H7 (cell line): Measurements from ENCODE around the gene CPZ. TPM values are rescaled to one million over a fixed set of nuclear protein-coding genes. Genes with fewer than 3 reads are reported as not detected.
"Not testable (repeated sequence)": the region's sequence is repeated elsewhere in the genome, so short reads cannot be mapped to it uniquely, and the experiment has no call there.

Experiments
- DNase-seq: peaks from one replicate; pipeline ENCODE4 v3.0.0; 2012
- H3K27me3 ChIP-seq: 2 replicates; pipeline ENCODE4 v1.6.0; 2011; ENCODE audit warnings: mild to moderate bottlenecking, low read length; ENCODE audit not compliant: control insufficient read depth, insufficient read depth
- H3K36me3 ChIP-seq: replicated peaks from 2 replicates; pipeline ENCODE4 v1.5.1; 2011; ENCODE audit warnings: low read length; ENCODE audit not compliant: control insufficient read depth, insufficient read depth
- H3K4me3 ChIP-seq: 2 replicates; pipeline ENCODE4 v1.5.1; 2011; ENCODE audit warnings: low read depth, mild to moderate bottlenecking, control low read depth, low read length, moderate library complexity; ENCODE audit not compliant: insufficient read depth
- total RNA-seq: library from RNA; depleted of rRNA; stranded (reverse); fragments of >200 nt; shearing (Covaris generic); gene quantifications from 2 replicates; pipeline ENCODE4 v1.2.3, GENCODE V29; 2014

Gene CPZ
- total RNA-seq, 1 experiment from 2014 or later, result 25.3 TPM

DNA sequence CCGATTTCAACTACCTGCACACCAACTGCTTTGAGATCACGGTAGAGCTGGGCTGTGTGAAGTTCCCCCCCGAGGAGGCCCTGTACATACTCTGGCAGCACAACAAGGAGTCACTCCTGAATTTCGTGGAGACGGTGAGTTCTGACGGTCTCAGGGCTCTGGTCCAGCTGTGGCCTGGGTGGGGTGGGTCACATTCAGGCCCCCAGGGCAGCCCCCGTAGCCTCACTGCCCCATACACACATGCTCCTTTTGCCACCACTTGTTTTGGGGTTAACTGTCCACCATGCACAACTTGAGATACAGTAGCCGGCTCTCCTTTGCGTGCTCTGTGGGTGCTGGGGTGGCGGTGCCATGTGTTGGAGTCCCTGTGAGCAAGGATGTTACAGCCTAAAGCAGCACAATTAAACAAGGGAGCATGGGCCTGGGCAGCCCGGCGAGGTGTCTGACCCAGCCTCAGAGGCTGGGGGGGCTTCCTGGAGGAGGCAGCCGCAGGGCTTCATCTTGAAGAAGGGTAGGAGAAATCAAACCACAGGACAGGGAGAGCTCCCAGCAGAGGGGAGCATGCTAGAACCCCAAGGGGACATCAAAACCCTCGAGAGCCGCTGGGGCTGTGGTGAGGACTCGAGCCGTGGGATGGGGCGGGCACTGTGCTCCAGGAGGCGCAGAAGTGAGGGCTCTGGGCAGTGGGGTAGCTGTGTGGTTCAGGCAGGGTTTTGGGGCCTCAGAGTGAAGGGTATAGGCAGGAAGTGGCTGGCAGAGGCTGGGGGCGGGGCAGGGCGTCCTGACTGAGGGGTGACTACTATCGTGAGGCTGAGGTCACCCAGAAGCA is 22.0 kb downstream of the CPZ start:
- no peak for DNase-seq
- Histone ChIP-seq H3K4me3 (no peak overlapping the region), H3K36me3 (peaks cover 1% of the 10 kb centered on the region), H3K27me3 (no peaks in the 10 kb centered on the region)

DNA sequence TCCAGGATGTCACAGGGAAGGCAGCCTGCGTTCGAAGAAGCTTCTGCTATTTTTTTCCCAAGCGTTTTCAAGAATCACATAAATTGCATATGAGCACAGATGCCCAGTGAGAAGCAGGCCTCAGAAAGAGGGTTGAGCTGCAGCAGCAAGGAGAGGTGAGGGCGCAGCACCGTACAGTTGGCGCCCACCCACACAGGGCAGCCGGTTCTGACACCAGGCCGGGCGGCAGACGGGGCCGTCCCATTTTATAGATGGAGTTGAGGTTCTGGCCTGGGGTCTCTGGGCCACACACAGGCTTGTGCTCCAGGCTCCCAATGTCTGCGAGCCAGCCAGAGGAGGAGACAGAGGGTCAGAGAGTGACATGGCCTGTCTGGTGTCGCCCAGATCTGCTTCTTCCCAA is 22.8 kb downstream of the CPZ start:
- Histone ChIP-seq H3K4me3 (no peak overlapping the region), H3K36me3 (peaks cover 1% of the 10 kb centered on the region), H3K27me3 (no peaks in the 10 kb centered on the region)
- no peak for DNase-seq

DNA sequence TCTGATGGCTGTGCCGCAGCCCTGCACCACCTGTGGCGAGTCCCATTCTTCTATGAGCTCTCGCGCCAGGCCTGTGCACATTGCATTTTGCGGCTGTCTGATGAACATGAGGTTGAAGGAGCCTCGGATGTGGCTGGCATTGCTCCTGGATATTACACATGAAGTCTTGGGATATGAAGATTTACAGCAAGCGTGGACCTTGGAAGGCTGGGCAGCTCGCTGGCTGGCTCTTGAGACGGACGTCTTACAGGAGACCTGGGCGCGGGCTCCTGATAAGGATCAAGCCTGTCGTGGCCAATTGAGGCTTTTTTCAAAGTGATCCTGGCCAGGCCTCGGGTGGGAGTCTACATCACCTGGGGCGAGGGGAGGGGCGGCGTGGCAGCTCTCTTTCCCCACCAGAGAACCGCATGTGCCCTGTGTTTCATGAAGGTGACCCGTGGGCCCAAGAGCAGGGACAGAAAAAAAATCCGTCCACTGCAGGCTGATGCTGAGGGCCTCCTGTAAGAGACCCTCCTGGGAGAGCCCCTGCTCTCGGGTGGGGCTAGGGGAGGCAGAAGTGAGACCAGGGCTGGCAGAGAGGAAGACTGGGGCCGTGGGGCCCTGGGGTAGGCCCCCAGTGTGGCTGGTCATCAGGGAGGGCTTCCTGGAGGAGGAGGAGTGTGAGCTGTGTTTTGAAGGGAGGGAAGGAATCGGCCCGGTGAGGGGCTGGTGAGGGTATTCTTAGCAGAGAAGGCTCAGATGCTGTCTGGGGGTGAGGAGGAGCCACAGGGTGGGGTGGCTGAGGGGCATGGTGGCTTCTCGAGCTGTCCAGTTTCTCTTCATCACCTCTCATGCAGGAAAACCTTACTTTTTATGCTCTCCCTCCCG is 23.6 kb downstream of the CPZ start:
- DNase-seq, result no peak
- peaks cover 1% of the 10 kb centered on the region for H3K36me3 ChIP-seq
- no peak overlapping the region for H3K4me3 ChIP-seq
- H3K27me3 ChIP-seq, result no peaks in the 10 kb centered on the region

DNA sequence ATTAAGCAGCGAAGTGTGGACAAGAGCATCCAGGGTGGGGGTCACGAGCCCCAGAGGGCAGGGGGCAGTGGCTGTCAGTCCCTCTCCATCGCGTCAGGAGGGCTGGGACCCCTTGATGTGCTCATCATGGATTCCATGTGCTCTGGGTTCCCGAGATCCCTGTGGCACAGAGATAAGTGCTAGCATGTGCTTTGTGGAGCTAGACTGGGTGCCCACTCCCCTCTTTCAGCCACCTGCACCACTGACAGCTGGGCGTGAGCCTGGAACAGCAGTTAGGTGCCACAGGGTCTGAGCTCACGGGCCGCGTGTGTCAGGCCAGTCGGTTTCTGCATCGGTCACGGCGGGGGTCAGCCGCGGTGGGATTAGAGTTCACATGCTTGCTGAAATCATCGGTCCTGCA is 24.3 kb downstream of the CPZ start:
- DNase-seq, result no peak
- no peaks in the 10 kb centered on the region for H3K27me3 ChIP-seq
- no peak overlapping the region for H3K4me3 ChIP-seq
- H3K36me3 ChIP-seq, result peaks cover 1% of the 10 kb centered on the region

DNA sequence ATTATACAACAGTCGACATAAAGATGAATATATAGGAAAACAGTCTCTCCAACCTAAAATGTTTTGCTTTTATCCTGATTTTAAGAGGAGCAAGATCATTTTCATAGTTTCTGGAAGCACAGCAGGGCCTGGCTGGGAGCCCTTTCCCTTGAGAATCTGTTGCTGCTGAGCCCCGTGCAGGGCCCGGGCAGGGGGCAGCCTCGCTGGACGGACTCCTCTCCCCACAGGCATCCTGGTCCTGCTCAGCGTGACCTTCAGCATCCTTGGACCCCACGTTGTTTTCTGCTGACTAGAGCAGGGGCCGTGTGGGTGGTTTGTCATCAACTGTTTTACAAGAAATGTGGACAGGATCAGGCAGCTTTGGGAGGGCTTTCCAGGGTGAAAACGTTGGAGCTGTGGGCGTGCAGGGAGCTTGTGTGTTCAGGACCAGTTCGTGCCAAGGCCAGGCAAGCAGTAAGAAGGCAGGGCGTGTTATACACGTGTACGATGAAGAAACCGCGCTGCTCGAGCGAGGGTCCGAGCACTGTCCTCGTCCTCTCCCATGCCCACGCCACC is 25.0 kb downstream of the CPZ start:
- no peak for DNase-seq
- no peaks in the 10 kb centered on the region for H3K27me3 ChIP-seq
- peaks cover 1% of the 10 kb centered on the region for H3K36me3 ChIP-seq
- no peak overlapping the region for H3K4me3 ChIP-seq

DNA sequence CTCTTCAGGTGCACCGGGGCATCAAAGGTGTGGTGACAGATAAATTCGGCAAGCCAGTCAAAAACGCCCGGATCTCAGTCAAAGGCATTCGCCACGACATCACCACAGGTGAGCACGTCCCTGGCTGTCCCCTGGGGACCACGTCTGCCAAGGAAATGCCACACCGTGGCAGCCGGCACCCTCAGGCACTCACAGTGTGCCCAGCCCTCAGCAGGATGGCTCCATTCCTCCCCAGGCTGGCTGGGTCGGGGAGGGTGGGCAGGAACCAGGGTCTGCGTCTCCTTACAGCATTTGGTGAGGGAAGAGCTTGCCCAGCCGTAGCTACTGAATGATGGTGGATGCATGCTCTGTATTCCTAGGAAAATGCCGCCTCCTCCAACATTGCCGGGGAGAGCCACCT is 25.9 kb downstream of the CPZ start:
- Histone ChIP-seq H3K36me3 (peaks cover 1% of the 10 kb centered on the region), H3K27me3 (no peaks in the 10 kb centered on the region), H3K4me3 (no peak overlapping the region)
- no peak for DNase-seq

DNA sequence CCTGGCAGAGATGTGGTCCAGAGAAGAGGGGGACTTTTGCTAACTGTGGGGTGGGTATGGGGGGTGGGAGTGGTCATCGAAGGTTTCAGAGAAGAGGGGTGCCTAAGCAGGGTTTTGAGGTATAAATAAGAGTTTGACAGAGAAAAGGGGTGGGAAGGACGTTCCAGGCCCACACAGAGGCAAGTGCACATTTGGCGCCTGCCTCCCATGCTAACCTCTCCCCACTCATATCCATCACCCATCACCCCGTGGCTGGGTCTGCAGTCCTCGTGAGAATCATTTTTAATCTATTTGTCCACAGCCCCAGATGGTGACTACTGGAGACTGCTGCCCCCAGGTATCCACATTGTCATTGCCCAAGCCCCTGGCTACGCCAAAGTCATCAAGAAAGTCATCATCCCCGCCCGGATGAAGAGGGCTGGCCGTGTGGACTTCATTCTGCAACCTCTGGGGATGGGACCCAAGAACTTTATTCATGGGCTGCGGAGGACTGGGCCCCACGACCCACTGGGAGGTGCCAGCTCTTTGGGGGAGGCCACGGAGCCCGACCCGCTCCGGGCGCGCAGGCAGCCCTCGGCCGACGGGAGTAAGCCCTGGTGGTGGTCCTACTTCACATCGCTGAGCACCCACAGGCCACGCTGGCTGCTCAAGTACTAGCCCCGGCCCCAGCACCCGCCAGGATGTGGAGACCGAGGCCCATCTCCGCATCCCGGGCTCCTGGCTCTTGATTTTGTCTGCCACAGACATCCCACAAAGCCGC is 26.6 kb downstream of the CPZ start:
- no peaks in the 10 kb centered on the region for H3K27me3 ChIP-seq
- H3K36me3 ChIP-seq, result peaks cover 1% of the 10 kb centered on the region
- no peak overlapping the region for H3K4me3 ChIP-seq
- no peak for DNase-seq

DNA sequence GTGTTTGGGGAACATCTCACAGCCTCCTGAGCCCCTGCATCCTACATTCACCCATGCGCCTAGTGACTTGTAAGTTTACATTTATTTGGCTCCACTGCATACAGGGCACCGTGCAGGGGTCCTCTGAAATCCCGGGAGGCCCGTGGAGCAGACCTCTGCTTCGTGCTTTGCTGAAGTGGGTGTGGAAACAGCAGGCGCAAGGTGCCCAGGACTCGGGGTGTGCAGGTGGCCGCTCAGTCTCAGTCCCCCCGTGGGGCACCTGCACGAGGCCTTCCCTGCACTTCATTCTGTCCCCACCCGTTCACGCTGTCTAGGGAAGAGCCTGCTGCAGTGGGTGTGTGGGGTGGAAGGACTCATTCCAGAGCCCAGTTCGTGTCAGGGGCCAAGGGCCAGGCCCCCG is 28.6 kb downstream of the CPZ start:
- not testable (repeated sequence) for H3K36me3 ChIP-seq, H3K4me3 ChIP-seq, H3K27me3 ChIP-seq, DNase-seq

DNA sequence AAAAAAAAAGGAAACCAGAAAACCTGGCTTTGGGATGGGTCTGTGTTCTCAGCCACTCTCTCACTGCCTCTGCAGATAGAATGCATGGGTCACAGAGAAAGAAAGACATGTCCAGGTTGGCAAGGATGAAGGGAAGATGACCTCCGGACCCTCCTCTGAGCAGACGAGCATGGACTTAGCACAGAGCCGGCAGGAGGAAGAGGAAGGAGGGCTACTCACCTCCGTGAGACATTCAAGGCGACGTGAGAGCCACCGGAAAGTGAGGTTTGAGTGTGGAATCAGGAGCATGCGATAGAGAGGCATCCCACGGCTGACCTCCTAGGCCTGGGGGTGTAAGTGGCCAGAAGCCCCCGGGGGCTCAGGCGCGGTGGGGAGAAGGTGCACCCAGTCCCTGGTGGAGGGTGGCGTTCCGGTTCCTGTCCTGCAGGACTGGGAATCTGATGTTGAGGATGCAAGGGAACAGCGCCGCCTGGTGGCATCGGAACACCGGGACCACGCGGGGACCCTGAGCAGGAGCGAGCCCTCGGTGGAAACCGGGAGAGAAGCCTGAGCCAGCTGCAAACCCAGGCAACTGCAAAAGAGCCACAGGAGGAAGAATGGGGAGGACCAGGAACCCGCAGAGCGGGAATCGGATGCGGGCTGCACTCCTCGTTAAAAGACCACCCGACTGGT is 32.2 kb downstream of the CPZ start:
- H3K36me3 ChIP-seq, H3K27me3 ChIP-seq, DNase-seq, H3K4me3 ChIP-seq: not testable (repeated sequence)

DNA sequence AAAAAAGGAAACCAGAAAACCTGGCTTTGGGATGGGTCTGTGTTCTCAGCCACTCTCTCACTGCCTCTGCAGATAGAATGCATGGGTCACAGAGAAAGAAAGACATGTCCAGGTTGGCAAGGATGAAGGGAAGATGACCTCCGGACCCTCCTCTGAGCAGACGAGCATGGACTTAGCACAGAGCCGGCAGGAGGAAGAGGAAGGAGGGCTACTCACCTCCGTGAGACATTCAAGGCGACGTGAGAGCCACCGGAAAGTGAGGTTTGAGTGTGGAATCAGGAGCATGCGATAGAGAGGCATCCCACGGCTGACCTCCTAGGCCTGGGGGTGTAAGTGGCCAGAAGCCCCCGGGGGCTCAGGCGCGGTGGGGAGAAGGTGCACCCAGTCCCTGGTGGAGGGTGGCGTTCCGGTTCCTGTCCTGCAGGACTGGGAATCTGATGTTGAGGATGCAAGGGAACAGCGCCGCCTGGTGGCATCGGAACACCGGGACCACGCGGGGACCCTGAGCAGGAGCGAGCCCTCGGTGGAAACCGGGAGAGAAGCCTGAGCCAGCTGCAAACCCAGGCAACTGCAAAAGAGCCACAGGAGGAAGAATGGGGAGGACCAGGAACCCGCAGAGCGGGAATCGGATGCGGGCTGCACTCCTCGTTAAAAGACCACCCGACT is 37.8 kb downstream of the CPZ start:
- H3K4me3 ChIP-seq, H3K36me3 ChIP-seq, DNase-seq, H3K27me3 ChIP-seq: not testable (repeated sequence)

DNA sequence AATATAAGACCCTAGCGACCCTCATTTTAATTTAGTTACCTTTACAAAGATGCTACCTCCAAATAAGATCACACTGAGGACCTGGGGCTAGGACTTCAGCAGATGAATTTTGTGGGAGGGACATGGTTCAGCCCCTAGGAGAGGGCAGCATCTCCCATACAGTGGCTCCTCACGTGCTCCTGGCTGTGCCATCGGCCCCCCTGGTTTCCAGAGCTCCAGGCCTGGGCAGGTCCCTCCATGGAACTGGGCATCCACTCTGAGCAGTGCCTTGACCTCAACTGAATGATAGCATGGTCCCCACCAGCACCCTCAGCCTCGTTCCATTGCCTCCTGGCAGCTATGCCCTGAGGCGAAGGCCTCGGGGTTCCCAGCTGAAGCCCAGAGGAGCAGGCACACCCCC is 39.3 kb downstream of the CPZ start:
- H3K27me3 ChIP-seq, DNase-seq, H3K36me3 ChIP-seq: not testable (repeated sequence)

DNA sequence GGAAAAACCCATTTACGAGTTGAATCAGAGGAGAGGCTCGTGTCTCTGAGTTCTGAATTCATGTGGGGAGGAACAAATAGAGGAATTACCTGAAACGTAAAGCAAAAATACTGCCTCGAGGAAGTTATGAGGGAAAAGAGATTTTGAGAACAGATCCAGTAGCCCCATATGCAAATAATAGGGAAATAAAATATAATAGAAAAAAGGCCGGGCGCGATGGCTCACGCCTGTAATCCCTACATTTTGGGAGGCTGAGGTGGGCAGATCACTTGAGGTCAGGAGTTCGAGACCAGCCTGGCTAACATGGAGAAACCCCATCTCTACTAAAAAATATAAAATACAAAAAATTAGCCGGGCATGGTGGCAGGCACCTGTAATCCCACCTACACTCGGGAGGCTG is 42.2 kb downstream of the CPZ start:
- not testable (repeated sequence) for H3K27me3 ChIP-seq, DNase-seq, H3K4me3 ChIP-seq, H3K36me3 ChIP-seq

More for the DNA sequence above, 39.3 kb downstream of the CPZ start:
- not testable (repeated sequence) for H3K4me3 ChIP-seq

DNA sequence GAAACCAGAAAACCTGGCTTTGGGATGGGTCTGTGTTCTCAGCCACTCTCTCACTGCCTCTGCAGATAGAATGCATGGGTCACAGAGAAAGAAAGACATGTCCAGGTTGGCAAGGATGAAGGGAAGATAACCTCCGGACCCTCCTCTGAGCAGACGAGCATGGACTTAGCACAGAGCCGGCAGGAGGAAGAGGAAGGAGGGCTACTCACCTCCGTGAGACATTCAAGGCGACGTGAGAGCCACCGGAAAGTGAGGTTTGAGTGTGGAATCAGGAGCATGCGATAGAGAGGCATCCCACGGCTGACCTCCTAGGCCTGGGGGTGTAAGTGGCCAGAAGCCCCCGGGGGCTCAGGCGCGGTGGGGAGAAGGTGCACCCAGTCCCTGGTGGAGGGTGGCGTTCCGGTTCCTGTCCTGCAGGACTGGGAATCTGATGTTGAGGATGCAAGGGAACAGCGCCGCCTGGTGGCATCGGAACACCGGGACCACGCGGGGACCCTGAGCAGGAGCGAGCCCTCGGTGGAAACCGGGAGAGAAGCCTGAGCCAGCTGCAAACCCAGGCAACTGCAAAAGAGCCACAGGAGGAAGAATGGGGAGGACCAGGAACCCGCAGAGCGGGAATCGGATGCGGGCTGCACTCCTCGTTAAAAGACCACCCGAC is 43.5 kb downstream of the CPZ start:
- not testable (repeated sequence) for H3K4me3 ChIP-seq, DNase-seq, H3K27me3 ChIP-seq, H3K36me3 ChIP-seq
